Keratinocyte (primary cell): ENCODE data around the gene CFAP61.

ENCODE experiments used
- CTCF ChIP-seq, 3 experiments: IDR thresholded peaks in 1 of 3; conservative IDR thresholded peaks in 1 of 3; optimal IDR thresholded peaks in 1 of 3; 2 replicates in 2 of 3; 3 replicates in 1 of 3; pipeline versions ENCODE3 to v1.5.1; 2011; ENCODE audit warnings: low read length in 3 of 3, mild to moderate bottlenecking in 3 of 3, moderate library complexity in 2 of 3, control low read depth in 1 of 3, inconsistent platforms in 1 of 3; ENCODE audit not compliant: insufficient read depth in 2 of 3; ENCODE audit errors: extremely low read depth in 1 of 3
- EZH2 ChIP-seq: IDR thresholded peaks from one replicate; pipeline ENCODE4 v1.6.1; 2012; ENCODE audit warnings: inconsistent platforms, mild to moderate bottlenecking, low read length, moderate library complexity

- TF ChIP-seq CTCF (optimal IDR thresholded peaks at IDR 0.05 in 1 of 3, IDR thresholded peaks at IDR 0.05 in 1 of 3, conservative IDR thresholded peaks at IDR 0.05 in 1 of 3; ENCODE audit: extremely low read depth in 1 of 3, insufficient read depth in 2 of 3, low read length in 3 of 3) (no peak), EZH2 (no peak)
Observed at GRCh38 chr20:20084296-20084752, 32.0 kb downstream of the CFAP61 start.
